Stimulated activated CD4-positive, alpha-beta T cell treated with anti-CD3 and anti-CD28 coated beads, TNF-alpha, amount 100 ng/mL, for 48 hours (primary cell): ENCODE results near the gene NDFIP1.

ENCODE experiments used
- DNase-seq, 3 donors: peaks; one replicate each; pipeline ENCODE4 v3.0.0-alpha.2; 2020; ENCODE audit warnings: low read depth in 3 of 3

The NDFIP1 gene

DNA sequence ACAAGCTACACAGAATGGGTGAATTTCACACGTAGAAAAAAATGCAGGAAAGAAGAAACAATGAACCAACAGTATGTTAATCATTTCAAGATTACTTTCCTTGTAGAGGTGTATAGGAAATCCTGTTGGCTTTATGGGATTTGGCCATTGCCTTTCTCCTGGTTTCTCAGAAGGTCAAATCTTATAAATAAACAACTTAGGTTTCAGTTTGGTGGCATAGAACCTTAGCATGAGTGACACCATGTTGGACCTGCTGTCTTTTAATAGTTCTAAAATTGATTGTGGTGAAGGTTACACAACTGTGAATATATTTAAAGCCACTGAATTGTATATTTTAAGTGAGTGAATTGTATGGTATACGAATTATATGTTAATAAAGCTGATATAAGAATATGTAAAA lies 16.7 kb upstream of the NDFIP1 start:
- no peak for DNase-seq

- DNase-seq: peak; percentile 58 to 65 (median 58)
Observed at GRCh38 chr5:142095035-142095434, 13.5 kb upstream of the NDFIP1 start.

DNA sequence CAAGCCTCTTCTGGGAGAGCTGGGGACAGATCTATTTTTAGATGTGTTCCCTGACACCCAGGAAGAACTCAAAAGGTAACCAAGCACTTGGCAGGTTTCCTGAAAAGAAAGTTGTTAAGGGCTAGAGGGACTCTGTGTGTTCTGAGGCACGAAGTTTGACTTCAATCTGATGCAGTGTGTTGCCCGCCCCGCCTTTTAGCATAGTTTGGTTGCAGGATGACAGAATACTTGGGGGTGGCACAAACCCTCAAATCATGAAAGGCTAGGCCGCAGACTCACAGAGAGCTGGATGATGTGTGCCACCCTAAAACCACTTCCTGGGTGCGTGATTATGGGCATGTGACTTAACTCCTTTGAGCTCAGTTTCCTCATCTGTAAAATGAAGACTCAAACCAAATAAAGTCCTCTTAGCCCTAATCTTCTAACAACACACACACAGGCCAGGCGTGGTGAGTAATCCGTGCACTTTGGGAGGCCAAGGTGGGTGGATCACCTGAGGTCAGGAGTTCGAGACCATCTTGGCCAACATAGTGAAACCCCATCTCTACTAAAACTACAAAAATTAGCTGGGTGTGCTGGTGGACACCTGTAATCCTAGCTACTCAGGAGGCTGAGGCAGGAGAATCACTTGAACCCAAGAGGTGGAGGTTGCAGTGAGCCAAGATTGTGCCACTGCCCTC lies 12.8 kb upstream of the NDFIP1 start:
- DNase-seq: peak; percentile 63 to 81 (median 68)

- DNase-seq: no peak
Observed at GRCh38 chr5:142096382-142096781, 12.2 kb upstream of the NDFIP1 start.

- DNase-seq: no peak
Observed at GRCh38 chr5:142097681-142098080, 10.9 kb upstream of the NDFIP1 start.

DNA sequence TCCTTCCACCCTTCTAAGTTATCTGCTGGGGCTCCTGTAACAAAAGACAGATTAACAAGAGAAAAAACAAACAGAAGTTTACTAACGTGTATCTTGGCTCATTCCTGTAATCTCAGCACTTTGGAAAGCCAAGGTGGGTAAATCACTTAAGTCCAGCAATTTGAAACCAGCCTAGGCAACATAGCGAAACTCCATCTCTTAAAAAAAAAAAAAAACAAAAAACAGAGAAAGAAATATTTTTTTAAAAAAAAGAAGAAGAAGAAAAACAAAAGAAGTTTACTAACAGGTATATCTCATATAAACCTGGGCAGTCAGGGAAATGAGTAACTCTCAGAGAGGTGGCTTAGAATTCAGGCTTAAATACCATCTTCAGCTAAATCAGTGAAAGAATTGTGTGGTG lies 10.3 kb upstream of the NDFIP1 start:
- no peak for DNase-seq

DNA sequence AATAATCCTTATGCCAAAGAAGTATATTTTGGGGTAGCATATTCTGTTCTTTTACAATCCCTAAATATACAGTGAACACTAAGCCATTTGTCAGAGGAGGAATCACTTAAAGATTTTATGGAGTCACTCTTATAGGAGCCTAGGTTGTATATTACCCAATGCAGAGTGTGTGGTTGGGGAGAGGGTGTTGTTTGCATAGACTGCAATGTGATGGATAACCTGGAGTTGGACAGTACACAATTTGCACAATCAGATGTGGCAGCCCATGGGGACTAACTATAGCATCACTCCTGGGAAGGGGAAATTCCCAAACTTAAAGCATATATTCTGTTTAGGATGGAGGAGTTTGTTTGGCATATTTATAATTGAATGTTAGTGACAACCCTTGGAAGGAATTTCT lies 9.6 kb upstream of the NDFIP1 start:
- no peak for DNase-seq

DNA sequence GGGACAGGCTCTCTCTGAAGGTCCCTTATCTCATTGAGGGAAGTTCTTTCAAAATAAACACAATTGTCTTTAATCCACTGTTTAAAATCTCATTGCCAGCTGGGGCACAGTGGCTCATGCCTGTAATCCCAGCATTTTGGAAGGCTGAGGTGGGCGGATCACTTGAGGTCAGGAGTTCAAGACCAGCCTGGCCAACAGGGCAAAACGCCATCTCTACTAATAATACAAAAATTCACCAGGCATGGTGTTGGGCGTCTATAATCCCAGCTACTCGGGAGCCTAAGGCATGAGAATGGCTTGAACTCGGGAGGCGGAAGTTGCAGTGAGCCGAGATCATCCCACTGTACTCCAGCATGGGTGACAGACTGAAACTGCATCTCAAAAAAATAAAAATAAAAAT lies 8.3 kb upstream of the NDFIP1 start:
- no peak for DNase-seq

GRCh38 chr5:142102980-142103740 lies 5.4 kb upstream of the NDFIP1 start:
- no peak for DNase-seq

DNA sequence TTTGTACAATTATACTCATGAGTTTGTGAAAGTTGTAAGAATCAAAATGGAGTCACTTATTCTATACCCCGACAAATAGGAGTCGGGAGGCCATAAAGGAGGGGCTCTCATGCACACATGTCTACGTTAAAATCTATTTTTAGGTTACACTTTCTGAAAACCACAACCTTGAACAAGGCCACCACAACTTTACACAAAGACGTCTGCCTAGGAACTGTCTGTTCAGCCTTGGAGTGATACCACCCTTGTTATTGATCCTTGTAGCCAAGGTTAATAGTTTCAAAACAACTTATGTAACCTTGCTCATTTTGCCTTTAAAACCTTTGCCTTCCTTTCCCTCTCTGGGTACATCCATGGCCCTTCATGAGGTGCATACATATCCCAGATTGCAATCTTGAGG lies 4.1 kb upstream of the NDFIP1 start:
- DNase-seq: no peak

GRCh38 chr5:142106061-142106460 lies 2.5 kb upstream of the NDFIP1 start:
- no peak for DNase-seq

GRCh38 chr5:142107036-142107735 lies 1.4 kb upstream of the NDFIP1 start:
- DNase-seq: no peak

DNA sequence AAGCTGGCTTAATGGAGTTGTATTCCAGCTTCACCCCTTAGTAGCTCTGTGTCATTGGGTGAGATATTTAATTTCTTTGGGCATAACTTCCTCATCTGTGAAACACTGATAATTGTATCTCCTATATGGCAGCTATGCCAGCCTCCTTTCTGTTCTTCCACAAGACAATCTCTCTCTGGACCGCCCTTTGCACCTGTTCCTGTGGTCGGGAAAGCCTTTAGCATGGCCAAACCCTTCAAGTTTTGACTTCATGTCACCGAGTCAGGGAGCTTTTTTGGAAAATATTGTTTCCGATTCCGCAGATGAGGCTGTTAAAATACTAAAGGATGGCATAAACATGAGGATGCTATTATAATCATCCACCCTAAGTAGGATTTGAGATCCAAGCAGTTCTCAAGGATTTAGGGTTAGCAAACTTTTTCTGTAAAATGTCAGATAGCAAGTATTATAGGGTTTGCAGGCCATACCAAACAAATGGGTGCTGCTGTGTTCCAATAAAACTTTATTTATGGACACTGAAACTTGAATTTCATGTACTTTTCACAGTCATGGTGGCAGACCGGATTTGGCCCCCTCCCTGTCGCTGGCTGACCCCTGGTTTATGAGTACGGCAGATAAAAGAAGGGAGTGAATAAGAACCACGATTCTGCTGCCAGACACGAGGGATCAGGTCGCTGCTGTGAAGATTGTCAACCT lies 695 bp upstream of the NDFIP1 start:
- DNase-seq: no peak

DNA sequence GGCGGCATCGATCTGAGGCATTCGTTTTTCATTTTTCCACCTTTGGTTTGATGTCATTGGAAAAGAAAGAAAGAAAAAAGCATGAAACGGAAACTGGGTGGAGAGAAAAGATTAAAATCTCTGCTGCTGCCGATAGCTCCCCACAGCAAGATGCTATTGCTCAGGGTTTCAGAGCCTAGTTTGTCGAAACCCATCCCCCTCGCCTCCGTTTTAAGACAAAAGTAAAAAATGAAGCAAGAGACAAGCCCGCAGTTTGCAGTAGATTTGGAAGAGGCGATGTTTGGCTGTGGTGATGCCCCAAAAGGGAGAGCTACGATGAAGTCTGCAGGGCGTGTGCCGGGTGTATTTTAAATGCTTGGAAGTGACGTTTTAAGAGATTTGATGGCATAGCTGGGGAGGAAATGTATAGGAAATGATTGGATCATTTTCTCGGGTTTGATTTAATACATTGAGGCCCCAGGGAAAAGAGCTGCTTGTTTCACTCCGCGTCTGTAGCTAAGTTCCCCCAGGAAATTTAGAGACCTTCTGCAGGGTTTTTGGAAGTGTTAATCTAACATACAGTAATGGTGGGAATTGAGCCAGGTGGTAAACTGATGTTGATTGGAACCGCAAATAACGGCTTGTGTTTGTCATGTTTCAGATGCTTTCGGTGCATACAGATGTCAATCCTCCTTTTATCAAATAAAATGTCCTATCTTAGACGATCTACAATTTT lies 909 bp downstream of the NDFIP1 start:
- DNase-seq: peak in 1 of 3 donors; percentile 52

DNA sequence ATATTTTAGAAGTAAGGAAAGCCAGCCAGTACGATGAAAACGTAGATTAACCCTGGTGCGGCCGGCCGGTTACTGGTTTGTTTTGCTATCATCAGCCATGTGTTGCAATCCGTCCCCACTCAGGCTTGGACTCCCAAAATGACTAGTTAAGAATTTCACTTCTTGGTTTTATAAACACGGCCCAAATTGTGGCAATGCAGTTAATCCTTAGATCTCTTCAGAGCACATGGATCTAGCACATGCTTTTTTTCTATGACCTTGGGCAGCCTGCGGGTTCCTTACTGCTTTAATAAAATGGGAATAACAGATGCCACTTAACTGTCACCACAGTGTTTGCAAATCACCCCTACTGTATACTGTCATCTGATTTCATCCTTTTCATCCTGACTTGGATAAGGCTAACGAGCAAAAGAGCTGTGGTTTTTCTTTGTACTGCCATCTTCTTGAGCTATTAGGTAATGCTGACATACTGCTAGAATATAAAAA lies 1.5 kb downstream of the NDFIP1 start:
- no peak for DNase-seq

DNA sequence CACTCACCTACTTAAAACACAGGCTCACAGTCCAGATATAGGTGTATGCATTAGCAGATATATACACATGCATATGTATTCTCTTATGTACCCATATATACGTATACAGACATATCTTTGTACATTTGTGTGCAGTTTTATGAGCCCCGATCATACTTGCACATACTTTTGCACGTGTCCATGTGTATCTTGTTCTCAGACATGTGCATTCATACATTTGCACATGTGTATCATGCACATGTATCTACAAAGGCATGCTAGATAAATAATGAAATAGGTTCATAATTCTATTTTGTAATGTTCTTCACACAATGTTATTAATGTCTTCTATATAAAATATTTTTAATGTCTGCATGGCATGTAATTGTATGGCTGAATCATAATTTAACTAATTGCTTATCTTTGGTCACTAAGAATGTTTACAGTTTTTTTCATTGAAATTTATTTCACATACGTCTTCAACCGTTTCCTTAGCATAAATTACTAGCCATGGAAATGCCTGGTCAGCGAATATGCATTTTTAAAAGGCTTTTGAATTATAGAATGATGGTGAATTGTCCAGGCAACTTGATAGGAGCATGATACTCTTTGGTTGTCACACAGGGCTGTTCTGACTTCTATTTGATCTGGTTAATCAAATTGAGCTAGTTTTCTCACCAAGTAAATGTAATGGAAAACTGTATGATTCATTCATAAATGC lies 2.6 kb downstream of the NDFIP1 start:
- DNase-seq: no peak

DNA sequence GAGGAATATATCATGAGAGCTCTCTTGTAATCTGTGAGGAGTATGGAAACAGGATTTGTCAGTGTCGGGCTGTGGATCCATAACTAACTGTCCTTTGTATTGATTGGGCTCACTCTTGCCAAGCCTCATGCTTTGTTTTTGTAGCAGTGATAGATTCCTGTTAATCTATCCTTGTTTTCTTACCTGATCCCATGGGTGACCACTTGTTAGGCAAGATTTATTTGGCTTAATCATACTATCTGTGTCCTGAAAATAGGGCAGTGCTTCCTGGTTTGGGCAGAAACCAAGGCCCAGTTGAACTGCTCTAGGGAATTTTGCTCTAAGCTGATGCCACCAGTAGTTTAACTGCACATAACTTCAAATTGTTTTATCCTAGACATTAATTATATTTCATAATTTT lies 6.1 kb downstream of the NDFIP1 start:
- no peak for DNase-seq

- DNase-seq: no peak
Observed at GRCh38 chr5:142115937-142116614, 7.5 kb downstream of the NDFIP1 start.

- DNase-seq: no peak
Observed at GRCh38 chr5:142117579-142118151, 9.1 kb downstream of the NDFIP1 start.

DNA sequence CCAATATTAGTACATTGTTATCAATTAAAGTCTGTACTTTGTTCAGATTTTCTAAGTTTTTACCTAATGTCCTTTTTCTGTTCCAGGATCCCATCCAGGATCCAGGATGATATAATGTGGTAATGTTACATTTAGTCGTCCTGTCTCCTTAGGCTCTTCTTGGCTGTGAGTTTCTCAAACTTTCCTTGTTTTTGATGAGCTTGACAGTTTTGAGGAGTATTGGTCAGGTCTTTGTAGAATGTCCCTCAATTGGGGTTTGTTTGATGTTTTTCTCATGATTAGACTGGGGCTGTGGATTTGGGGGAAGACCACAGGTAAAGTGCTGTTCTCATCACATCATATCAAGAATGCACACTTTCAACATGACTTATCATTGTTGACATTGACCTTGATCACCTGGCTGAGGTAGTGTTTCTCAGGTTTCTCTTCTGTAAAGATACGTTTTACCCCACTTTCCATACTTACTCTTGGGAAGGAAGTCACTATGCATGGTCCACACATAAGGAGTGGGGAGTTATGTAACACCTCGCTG lies 9.6 kb downstream of the NDFIP1 start:
- DNase-seq: no peak
